Heart left ventricle (tissue), 13 donors: ENCODE data around the gene IGFBP3.

Source experiments
- CTCF ChIP-seq, 12 donors: fragments of 200-600 bp; sonication (generic) in 4 of 12; IDR thresholded peaks; one replicate each; pipeline versions ENCODE4 v1.5.0 to v1.8.0; 2018 to 2022; ENCODE audit warnings: antibody characterized with exemption in 12 of 12, mild to moderate bottlenecking in 5 of 12
- POLR2A ChIP-seq, 2 donors: fragments of 450-650 bp; IDR thresholded peaks; one replicate each; pipeline ENCODE4 v1.6.1; 2017; ENCODE audit warnings: antibody characterized with exemption in 2 of 2, mild to moderate bottlenecking in 2 of 2, moderate library complexity in 2 of 2
- donor health status: ischemic (EF 13 %, LVEDD 7.1; RV severe dilation, severe dysfunction).
- donor health status: DM: no; HTN: yes; CAD: no.
- donor health status: DM: no; HTN: no; CAD: no.
- donor health status: ischemic (EF 25% LVEDD 6.9; RV normal size, moderate dysfunction).
- donor health status: ischemic (EF 25% LVEDD 5.7; RV mildly dilated, moderate dysfunction).
- donor health status: ischemic (EF 35%, LVEDD 5.7; RV mildly dilated, moderate dysfunction).
- donor health status: nonischemic (EF 11% LVEDD 7.7; RV severe dilation, severe dysfunction).
- donor health status: DM: yes; HTN: yes; CAD: no.
- donor health status: PGD.
- donor health status: ischemic (EF 29% LVEDD 5.4; RV normal size, mild dysfunction).
- donor health status: nonischemic (EF 23%, LVEDD 6.1; RV moderate dilation, normal function).

DNA sequence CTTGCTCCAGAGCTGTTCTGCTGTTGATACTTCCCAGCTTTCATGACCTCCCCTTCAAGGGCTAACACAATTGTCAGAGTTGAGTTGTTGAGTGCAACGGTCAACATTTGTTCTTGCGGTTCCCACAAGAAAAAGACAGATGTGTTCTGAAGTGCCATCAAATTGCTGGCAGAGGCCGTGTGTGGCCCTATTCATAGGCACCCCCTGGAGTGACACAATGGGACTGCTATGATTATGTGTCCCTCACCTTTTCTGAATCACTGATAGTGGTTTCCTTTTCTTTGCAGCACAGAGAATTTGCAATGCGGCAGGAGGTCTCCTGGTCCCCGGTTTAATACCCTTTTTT is 38.6 kb downstream of the IGFBP3 start:
- TF ChIP-seq CTCF (IDR thresholded peaks at IDR 0.05) = no peak
- TF ChIP-seq POLR2A (IDR thresholded peaks at IDR 0.05) = no peak
